GM23338 (cell line): ENCODE measurements around the gene PPP2R2D.

Experiments used
- CREB1 ChIP-seq: fragments of 250-450 bp; sonication (Bioruptor Pico); IDR thresholded peaks from 2 replicates; pipeline ENCODE4 v1.5.0; 2020; ENCODE audit warnings: low read depth, mild to moderate bottlenecking, moderate library complexity
- EZH2 ChIP-seq: fragments of 200-600 bp; sonication (generic); IDR thresholded peaks from one replicate; pipeline ENCODE4 v1.8.0; 2017; ENCODE audit warnings: antibody characterized with exemption, mild to moderate bottlenecking, low read depth; ENCODE audit not compliant: unreplicated experiment
- EZH2phosphoT487 ChIP-seq: fragments of 200-600 bp; sonication (generic); IDR thresholded peaks from one replicate; pipeline ENCODE4 v1.8.1; 2018; ENCODE audit warnings: antibody characterized with exemption; ENCODE audit not compliant: unreplicated experiment
- JUNB ChIP-seq: IDR thresholded peaks from one replicate; pipeline ENCODE4 v1.6.1; 2016; ENCODE audit warnings: antibody characterized with exemption; ENCODE audit not compliant: unreplicated experiment
- POLR2AphosphoS5 ChIP-seq: IDR thresholded peaks from 2 replicates; pipeline ENCODE4 v1.6.1; 2016; ENCODE audit warnings: antibody characterized with exemption, low read depth
- STAT1 ChIP-seq: IDR thresholded peaks from one replicate; pipeline ENCODE4 v1.6.1; 2016; ENCODE audit warnings: antibody characterized with exemption; ENCODE audit not compliant: unreplicated experiment
- ZNF114 ChIP-seq: fragments of 250-450 bp; sonication (Bioruptor Pico); IDR thresholded peaks from 2 replicates; pipeline ENCODE4 v1.5.0; 2020; ENCODE audit warnings: mild to moderate bottlenecking, moderate library complexity
- TF ChIP-seq, protein P1 (sequence below), 2 experiments: fragments of 200-600 bp in 1 of 2; sonication (generic) in 1 of 2; conservative IDR thresholded peaks; 2 replicates each; pipeline versions ENCODE4 v1.5.1 to v1.6.1; 2016 to 2017; ENCODE audit warnings: antibody characterized with exemption in 2 of 2, low read depth in 2 of 2, mild to moderate bottlenecking in 2 of 2, moderate library complexity in 1 of 2
- TF ChIP-seq, protein P2 (sequence below): IDR thresholded peaks from one replicate; pipeline ENCODE4 v1.6.1; 2018; ENCODE audit warnings: antibody characterized with exemption; ENCODE audit not compliant: unreplicated experiment

DNA sequence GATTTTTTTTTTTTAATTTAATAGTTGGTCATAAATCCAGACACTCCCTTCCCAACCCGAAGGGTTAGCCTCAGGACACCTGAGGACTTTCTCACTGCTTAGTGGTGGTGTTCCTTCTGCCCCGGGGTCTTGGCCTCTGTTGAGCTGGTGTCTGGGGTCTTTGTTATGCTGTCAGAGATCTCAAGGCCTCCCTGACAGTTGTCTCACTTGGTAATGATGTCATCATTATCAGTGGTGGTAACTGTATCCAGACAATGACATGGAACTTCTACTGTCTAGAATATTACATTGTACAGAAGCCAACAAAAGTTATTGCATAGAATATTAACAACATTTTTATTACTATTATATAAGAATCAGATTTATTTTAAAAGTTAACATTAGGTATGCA lies 32.9 kb downstream of the PPP2R2D start:
- TF ChIP-seq, protein P1, sequence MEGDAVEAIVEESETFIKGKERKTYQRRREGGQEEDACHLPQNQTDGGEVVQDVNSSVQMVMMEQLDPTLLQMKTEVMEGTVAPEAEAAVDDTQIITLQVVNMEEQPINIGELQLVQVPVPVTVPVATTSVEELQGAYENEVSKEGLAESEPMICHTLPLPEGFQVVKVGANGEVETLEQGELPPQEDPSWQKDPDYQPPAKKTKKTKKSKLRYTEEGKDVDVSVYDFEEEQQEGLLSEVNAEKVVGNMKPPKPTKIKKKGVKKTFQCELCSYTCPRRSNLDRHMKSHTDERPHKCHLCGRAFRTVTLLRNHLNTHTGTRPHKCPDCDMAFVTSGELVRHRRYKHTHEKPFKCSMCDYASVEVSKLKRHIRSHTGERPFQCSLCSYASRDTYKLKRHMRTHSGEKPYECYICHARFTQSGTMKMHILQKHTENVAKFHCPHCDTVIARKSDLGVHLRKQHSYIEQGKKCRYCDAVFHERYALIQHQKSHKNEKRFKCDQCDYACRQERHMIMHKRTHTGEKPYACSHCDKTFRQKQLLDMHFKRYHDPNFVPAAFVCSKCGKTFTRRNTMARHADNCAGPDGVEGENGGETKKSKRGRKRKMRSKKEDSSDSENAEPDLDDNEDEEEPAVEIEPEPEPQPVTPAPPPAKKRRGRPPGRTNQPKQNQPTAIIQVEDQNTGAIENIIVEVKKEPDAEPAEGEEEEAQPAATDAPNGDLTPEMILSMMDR (conservative IDR thresholded peaks at IDR 0.05; ENCODE audit: low read depth in 2 of 2), result no peak
- TF ChIP-seq EZH2, result no peak
- no peak for TF ChIP-seq POLR2AphosphoS5
- no peak for TF ChIP-seq JUNB
- TF ChIP-seq EZH2phosphoT487, result no peak
- no peak for TF ChIP-seq STAT1
- no peak for TF ChIP-seq CREB1 (CRISPR knock-in tag)
- TF ChIP-seq ZNF114 (CRISPR knock-in tag), result no peak
- TF ChIP-seq, protein P2, sequence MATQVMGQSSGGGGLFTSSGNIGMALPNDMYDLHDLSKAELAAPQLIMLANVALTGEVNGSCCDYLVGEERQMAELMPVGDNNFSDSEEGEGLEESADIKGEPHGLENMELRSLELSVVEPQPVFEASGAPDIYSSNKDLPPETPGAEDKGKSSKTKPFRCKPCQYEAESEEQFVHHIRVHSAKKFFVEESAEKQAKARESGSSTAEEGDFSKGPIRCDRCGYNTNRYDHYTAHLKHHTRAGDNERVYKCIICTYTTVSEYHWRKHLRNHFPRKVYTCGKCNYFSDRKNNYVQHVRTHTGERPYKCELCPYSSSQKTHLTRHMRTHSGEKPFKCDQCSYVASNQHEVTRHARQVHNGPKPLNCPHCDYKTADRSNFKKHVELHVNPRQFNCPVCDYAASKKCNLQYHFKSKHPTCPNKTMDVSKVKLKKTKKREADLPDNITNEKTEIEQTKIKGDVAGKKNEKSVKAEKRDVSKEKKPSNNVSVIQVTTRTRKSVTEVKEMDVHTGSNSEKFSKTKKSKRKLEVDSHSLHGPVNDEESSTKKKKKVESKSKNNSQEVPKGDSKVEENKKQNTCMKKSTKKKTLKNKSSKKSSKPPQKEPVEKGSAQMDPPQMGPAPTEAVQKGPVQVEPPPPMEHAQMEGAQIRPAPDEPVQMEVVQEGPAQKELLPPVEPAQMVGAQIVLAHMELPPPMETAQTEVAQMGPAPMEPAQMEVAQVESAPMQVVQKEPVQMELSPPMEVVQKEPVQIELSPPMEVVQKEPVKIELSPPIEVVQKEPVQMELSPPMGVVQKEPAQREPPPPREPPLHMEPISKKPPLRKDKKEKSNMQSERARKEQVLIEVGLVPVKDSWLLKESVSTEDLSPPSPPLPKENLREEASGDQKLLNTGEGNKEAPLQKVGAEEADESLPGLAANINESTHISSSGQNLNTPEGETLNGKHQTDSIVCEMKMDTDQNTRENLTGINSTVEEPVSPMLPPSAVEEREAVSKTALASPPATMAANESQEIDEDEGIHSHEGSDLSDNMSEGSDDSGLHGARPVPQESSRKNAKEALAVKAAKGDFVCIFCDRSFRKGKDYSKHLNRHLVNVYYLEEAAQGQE, result no peak
